AG10803 (cell line): Measurements from ENCODE around the gene ADGB.
"Not testable (repeated sequence)": the region's sequence is repeated elsewhere in the genome, so short reads cannot be mapped to it uniquely, and the experiment has no call there.

Source experiments
- DNase-seq: peaks from one replicate; pipeline ENCODE4 v3.0.0; 2010; ENCODE audit warnings: low read depth
- H3K4me3 ChIP-seq: 2 replicates; pipeline ENCODE4 v1.5.1; 2011; ENCODE audit warnings: mild to moderate bottlenecking, low read length, control low read depth
- CTCF ChIP-seq: conservative IDR thresholded peaks from 2 replicates; pipeline ENCODE4 v1.5.1; 2011; ENCODE audit warnings: mild to moderate bottlenecking, low read length, control low read depth, inconsistent platforms

Gene ADGB

GRCh38 chr6:146775220-146775619 is 176.4 kb downstream of the ADGB start:
- no peak for DNase-seq
- TF ChIP-seq CTCF, result no peak

GRCh38 chr6:146781836-146782235 is 183.1 kb downstream of the ADGB start:
- peak; percentile 36 for DNase-seq
- H3K4me3 ChIP-seq, result no peak overlapping the region
- TF ChIP-seq CTCF, result no peak

More at GRCh38 chr6:146775220-146775619, 176.4 kb downstream of the ADGB start:
- H3K4me3 ChIP-seq, result no peak overlapping the region

DNA sequence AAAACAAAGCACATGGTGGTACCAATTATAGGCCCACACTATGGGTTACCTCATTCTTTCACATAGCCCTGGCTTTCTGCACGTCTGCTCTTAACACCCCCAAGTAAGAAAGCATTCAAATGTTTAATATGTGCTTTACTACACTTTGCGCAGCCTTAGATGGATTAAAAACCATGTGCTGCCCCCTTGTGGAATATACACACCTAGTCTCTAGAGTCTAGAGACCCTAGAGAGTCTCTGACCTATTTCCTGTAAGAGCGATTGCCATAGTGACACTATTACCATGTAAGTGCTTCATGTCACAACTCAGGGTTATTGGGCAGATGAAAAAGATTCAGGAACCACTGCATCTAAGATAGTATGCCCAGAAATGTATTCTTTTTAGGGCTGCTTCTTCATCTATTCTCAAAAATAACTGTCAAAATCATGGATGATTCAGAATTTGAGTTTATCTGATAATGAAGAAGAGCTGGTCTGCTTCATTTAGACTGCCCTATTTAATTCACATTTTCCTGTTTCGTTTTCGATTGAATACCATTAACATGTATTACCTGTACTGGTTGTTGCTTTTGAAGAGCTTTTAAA is 186.3 kb downstream of the ADGB start:
- DNase-seq, result peak; percentile 21
- no peak overlapping the region for H3K4me3 ChIP-seq
- peak; percentile 56 for TF ChIP-seq CTCF

DNA sequence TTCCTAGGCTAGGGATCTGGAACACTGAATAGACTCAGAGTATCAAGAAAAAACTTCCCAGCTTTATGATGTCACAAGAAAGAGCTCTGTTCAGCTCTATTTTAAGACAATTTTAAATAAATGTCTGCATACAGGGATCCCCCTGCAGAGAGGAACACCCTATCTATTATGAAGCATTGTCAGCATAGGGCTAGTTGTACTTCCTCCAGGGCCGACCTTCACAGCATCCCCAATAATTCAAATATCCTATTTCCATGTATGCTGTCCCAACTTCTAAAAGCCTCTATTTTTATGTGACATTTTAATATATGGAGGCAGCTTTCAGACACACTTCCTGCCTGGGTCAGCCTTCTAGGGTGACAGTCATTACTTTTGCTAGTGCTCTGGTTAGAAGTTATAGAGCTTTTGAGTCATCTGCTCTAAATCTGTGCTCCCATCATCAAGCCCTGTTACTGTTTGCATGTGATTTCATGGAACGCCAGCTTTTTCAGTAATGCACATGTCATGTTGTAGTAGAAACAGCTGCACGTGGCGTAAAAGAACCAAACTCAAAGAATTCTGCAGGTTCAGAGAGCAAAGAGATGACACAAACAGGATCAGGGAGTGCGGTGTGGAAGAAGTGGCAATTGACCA is 189.2 kb downstream of the ADGB start:
- TF ChIP-seq CTCF, result no peak
- DNase-seq, result peak; percentile 27
- H3K4me3 ChIP-seq, result peak overlapping the region; percentile 21

DNA sequence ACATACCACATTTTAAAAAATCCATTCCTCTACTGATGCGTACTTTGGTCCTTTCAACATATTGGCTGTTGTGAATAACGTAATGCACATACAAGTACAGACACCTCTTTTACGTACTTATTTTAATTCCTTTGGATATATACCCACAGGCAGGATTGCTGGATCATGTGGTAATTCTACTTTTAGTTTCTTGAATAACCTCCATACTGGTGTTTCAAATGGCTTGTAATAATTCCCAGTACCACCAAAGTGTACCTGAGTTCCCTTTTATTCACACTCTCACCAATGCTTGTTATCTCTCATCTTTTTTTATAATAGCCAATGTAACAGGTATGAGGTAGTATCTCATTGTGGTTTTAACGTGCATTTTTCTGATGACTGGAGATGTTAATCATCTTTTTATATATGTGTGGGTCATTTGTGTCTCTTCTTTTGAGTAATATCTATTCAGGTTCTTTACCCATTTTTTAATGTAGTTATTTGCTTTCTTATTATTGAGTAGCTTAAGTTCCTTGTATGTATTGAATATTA is 191.9 kb downstream of the ADGB start:
- TF ChIP-seq CTCF, result no peak
- H3K4me3 ChIP-seq, result no peak overlapping the region
- DNase-seq, result no peak

- DNase-seq, result no peak
- no peak overlapping the region for H3K4me3 ChIP-seq
- no peak for TF ChIP-seq CTCF
These were observed 193.2 kb downstream of the ADGB start for GRCh38 chr6:146791930-146792329.

GRCh38 chr6:146793218-146793617 is 194.4 kb downstream of the ADGB start:
- DNase-seq, H3K4me3 ChIP-seq: not testable (repeated sequence)
